Glutamatergic neuron (in vitro differentiated cells): ENCODE data around the gene KIF13A. TPM values are rescaled to one million over a fixed set of nuclear protein-coding genes. Genes with fewer than 3 reads are reported as not detected.
"Not testable (repeated sequence)": the region's sequence is repeated elsewhere in the genome, so short reads cannot be mapped to it uniquely, and the experiment has no call there.

Source experiments
- DNase-seq: peaks from one replicate; pipeline ENCODE4 v3.0.0; 2022
- H3K27ac Mint-ChIP-seq: one replicate; pipeline ENCODE4 v1.8.0; 2020; ENCODE audit warnings: mild to moderate bottlenecking, mixed read lengths, inconsistent platforms; ENCODE audit not compliant: unreplicated experiment
- H3K27me3 Mint-ChIP-seq: one replicate; pipeline ENCODE4 v1.8.0; 2020; ENCODE audit warnings: mild to moderate bottlenecking, moderate library complexity, mixed read lengths, inconsistent platforms; ENCODE audit not compliant: unreplicated experiment
- H3K36me3 Mint-ChIP-seq: one replicate; pipeline ENCODE4 v1.8.0; 2020; ENCODE audit warnings: mild to moderate bottlenecking, mixed read lengths, inconsistent platforms; ENCODE audit not compliant: unreplicated experiment
- H3K4me1 Mint-ChIP-seq: one replicate; pipeline ENCODE4 v1.8.0; 2020; ENCODE audit warnings: mild to moderate bottlenecking, low read depth, mixed read lengths, inconsistent platforms; ENCODE audit not compliant: unreplicated experiment
- H3K4me3 Mint-ChIP-seq: one replicate; pipeline ENCODE4 v1.8.0; 2020; ENCODE audit warnings: mild to moderate bottlenecking, mixed read lengths, inconsistent platforms; ENCODE audit not compliant: unreplicated experiment
- H3K9me3 Mint-ChIP-seq: one replicate; pipeline ENCODE4 v1.8.0; 2020; ENCODE audit warnings: mild to moderate bottlenecking, moderate library complexity, mixed read lengths, inconsistent platforms; ENCODE audit not compliant: unreplicated experiment
- CTCF ChIP-seq: fragments of 200-600 bp; sonication (generic); IDR thresholded peaks from one replicate; pipeline ENCODE4 v1.5.0; 2021; ENCODE audit not compliant: partially characterized antibody, unreplicated experiment
- total RNA-seq: library from RNA; stranded (reverse); fragmentation: NEBNext Ultra II Directional; extraction: Animal tissue kit (Norgen Biotek cat#: 25700); gene quantifications from one replicate; pipeline ENCODE4 v1.2.1, GENCODE V29; 2021; ENCODE audit not compliant: unreplicated experiment

Gene KIF13A
- total RNA-seq, 1 donor from 2014 or later = 26.7 TPM

DNA sequence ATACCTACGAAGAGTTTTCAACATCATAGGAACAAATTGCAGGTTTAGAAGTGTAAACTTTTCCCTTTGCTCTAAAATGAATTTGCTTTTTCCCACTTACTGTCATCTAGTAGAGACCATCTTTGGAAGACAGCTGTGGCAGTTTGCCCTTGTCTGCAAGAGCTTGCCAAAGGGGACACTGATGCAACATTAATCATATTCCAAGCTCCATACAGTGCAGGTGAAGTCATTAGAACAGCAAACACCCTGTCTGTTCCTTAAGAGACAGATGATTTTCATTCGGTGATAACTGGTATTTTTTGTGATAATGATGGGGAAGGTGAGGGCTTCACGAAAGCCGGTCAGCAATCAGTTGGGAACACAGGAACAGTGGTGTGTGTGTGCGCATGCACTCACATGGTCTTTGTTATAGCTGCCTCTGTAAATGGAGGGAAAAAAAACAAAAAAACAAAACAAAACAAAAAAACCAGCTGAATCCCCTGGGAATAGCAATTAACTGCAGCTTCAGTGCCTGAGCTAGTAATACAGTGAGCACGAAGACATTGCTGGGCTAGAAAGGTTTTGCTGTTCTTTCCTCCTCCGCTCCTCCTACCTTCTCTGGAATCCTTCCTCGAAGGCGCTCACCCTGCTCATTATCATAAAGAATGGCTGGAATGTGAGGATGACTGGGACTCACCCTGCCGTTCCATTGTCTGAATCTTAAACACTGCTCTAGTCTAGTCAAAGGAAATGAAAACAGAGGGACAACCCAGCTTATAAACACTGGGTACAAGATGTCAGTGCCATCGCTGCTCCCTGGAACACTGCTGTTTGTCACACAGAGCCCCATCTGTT, 35.2 kb upstream of the KIF13A start:
- Mint-ChIP-seq H3K4me3 (no peak overlapping the region), H3K36me3 (no peaks in the 10 kb centered on the region), H3K4me1 (peaks cover 5% of the 10 kb centered on the region), H3K27me3 (no peaks in the 10 kb centered on the region), H3K27ac (no peak overlapping the region), H3K9me3 (no peaks in the 10 kb centered on the region)
- TF ChIP-seq CTCF = no peak
- no peak for DNase-seq

- Mint-ChIP-seq H3K27me3 (no peaks in the 10 kb centered on the region), H3K4me3 (no peak overlapping the region), H3K27ac (no peak overlapping the region), H3K4me1 (peaks cover 5% of the 10 kb centered on the region), H3K9me3 (no peaks in the 10 kb centered on the region), H3K36me3 (no peaks in the 10 kb centered on the region)
- no peak for TF ChIP-seq CTCF
- DNase-seq = no peak
These were observed 33.9 kb upstream of the KIF13A start for GRCh38 chr6:18021166-18021850.

- H3K27ac Mint-ChIP-seq, H3K36me3 Mint-ChIP-seq, H3K4me3 Mint-ChIP-seq, DNase-seq, H3K4me1 Mint-ChIP-seq, H3K9me3 Mint-ChIP-seq, H3K27me3 Mint-ChIP-seq: not testable (repeated sequence)
These were observed 33.1 kb upstream of the KIF13A start for GRCh38 chr6:18020545-18020944.

DNA sequence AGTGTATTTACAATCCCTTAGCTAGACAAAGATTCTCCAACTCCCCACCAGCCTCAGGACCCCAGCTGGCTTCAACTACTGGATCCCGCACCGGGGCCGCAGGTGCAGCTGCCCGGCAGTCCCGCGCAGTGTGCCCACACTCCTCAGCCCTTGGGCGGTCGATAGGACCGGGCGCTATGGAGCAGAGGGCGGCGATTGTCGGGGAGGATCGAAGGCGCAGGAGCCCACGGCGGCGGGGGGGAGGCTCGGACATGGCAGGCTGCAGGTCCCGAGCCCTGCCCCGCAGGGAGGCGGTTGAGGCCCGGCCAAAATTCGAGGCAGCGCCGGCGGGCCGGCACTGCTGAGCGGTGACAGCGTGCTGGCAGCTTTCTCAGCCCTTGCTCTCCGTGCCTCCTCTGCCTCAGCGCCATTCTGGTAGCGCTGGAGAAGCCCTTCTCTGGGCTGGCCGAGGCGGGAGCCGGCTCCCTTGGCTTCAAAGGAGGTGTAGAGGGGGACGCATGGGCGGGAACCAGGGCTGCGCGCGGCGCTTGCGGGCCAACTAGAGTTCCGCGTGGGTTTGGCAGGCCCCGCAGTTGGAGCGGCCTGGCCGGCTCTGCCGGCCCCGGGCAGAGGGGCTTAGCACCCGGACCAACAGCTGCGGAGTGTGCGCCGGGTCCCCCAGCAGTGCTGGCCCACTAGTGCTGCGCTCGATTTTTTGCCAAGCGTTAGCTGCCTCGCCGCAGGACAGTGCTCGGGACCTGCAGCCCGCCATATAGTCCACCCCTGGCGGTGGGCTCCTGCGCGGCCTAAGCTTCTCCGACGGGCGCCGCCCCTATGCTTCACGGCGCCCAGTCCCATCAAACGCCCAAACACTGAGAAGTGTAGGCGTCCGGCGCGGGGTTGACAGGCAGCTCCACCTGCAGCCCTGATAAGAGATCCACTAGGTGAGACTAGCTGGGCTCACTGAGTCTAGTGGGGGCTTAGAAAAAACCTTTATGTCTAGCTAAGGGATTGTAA, 32.4 kb upstream of the KIF13A start:
- Mint-ChIP-seq H3K4me1 (peaks cover 5% of the 10 kb centered on the region), H3K27ac (no peak overlapping the region), H3K9me3 (no peaks in the 10 kb centered on the region)

DNA sequence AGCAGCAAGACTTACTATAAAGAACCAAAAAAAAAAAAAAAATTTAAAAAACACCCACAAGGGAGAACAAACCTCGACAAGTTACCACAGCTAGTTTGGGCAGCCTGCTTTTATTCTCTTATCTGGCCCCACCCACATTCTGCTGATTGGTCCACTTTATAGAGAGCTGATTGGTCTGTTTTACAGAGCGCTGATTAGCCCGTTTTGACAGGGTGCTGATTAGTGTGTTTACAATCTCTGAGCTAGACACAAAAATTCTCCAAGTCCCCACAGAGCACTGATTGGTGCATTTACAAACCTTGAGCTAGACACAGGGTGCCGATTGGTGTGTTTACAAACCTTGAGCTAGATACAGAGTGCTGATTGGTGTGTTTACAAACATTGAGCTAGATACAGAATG, 31.7 kb upstream of the KIF13A start:
- H3K36me3 Mint-ChIP-seq, H3K9me3 Mint-ChIP-seq, H3K27ac Mint-ChIP-seq, DNase-seq, H3K27me3 Mint-ChIP-seq, H3K4me3 Mint-ChIP-seq, H3K4me1 Mint-ChIP-seq: not testable (repeated sequence)

More for the DNA sequence above, 32.4 kb upstream of the KIF13A start:
- TF ChIP-seq CTCF = no peak
- Mint-ChIP-seq H3K36me3 (no peaks in the 10 kb centered on the region), H3K27me3 (no peaks in the 10 kb centered on the region), H3K4me3 (no peak overlapping the region)
- no peak for DNase-seq
